Nephron (organoid): Measurements from ENCODE around the gene SF3B3.

Experiments used
- H3K27ac Mint-ChIP-seq, 3 experiments: 2 replicates each; pipeline ENCODE4 v1.8.0; 2020; ENCODE audit warnings: mixed read lengths in 3 of 3, mild to moderate bottlenecking in 2 of 3, moderate library complexity in 1 of 3
- H3K27me3 Mint-ChIP-seq: 2 replicates; pipeline ENCODE4 v1.8.0; 2021; ENCODE audit warnings: low read depth, mild to moderate bottlenecking, moderate library complexity, mixed read lengths
- H3K36me3 Mint-ChIP-seq: 2 replicates; pipeline ENCODE4 v1.8.0; 2020; ENCODE audit warnings: low read depth, mixed read lengths
- H3K4me1 Mint-ChIP-seq: 2 replicates; pipeline ENCODE4 v1.8.0; 2020; ENCODE audit warnings: mixed read lengths
- H3K4me3 Mint-ChIP-seq, 3 experiments: 2 replicates each; pipeline ENCODE4 v1.8.0; 2020; ENCODE audit warnings: mild to moderate bottlenecking in 3 of 3, mixed read lengths in 3 of 3, moderate library complexity in 2 of 3
- H3K9me3 Mint-ChIP-seq: 2 replicates; pipeline ENCODE4 v1.8.0; 2020; ENCODE audit warnings: mixed read lengths
- TF ChIP-seq, protein P1 (sequence below), 3 experiments: fragments of 200-600 bp; sonication (generic); IDR thresholded peaks; one replicate each; pipeline ENCODE4 v1.5.0; 2021; ENCODE audit warnings: antibody characterized with exemption in 3 of 3; ENCODE audit not compliant: unreplicated experiment in 3 of 3

SF3B3 gene

DNA sequence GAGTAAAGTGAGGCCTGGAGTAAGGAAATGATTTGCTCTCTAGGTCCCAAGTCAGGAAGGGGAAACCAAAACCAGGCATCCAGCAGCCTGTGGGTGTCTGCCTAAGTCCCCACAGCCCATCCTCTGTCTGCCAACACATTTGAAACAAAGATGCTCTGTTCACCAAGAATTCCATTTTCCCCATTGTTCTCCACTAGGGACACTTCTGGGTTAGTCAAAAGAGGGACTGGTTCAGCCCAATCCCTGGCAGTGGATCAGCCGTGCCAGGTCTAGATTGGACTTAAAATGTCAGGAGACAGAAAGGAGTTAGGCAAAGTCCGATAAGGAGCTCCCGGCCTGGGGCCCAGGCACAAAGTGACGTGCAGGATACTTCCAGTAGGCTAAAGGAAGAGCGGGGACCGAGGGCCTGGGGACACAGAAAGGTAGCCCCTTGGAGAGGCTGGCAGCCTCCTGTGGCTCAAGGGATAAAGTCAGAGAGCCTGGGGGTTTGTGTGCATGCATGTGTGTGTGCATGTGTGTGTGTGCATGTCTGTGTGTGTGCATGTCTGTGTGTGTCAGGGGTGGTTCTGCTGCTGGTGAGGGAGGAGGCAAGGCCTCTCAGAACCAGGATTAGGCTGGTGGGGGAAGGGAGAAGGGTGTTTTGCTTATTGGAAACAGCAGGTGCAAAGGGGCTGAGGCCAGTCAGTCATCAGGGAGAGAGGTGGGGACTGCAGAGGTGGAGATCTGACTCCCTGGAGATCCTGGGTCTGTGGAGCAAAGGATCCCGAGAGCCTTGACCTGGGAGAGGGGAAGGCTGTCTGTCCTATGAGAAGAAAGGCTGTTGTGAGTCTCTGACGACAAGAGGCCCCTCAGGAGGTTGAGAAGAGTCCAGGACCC is 81.0 kb downstream of the SF3B3 start:
- TF ChIP-seq, protein P1, sequence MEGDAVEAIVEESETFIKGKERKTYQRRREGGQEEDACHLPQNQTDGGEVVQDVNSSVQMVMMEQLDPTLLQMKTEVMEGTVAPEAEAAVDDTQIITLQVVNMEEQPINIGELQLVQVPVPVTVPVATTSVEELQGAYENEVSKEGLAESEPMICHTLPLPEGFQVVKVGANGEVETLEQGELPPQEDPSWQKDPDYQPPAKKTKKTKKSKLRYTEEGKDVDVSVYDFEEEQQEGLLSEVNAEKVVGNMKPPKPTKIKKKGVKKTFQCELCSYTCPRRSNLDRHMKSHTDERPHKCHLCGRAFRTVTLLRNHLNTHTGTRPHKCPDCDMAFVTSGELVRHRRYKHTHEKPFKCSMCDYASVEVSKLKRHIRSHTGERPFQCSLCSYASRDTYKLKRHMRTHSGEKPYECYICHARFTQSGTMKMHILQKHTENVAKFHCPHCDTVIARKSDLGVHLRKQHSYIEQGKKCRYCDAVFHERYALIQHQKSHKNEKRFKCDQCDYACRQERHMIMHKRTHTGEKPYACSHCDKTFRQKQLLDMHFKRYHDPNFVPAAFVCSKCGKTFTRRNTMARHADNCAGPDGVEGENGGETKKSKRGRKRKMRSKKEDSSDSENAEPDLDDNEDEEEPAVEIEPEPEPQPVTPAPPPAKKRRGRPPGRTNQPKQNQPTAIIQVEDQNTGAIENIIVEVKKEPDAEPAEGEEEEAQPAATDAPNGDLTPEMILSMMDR (IDR thresholded peaks at IDR 0.05; ENCODE audit: unreplicated experiment in 3 of 3) = no peak
- Mint-ChIP-seq H3K4me3 (no peak overlapping the region), H3K27me3 (peaks cover 4% of the 10 kb centered on the region), H3K27ac (no peak overlapping the region), H3K4me1 (no peaks in the 10 kb centered on the region), H3K9me3 (no peaks in the 10 kb centered on the region), H3K36me3 (no peaks in the 10 kb centered on the region)

DNA sequence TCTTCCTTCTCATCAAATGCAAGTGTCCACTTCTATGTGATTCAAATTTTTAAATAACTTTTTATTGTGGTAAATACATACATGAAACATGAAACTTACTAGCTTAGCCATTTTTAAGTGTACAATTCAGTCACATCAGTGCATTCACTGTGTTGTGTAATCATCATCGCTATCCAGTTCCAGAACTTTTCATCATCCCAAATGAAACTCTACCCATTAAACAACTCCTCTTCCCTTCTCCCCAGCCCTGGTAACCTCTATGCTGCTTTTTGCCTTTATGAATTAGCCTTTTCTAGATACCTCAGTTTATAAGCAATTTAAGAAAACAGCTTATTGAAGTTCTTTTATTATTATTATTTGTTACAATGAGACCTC is 81.7 kb downstream of the SF3B3 start:
- peaks cover 2% of the 10 kb centered on the region for H3K27me3 Mint-ChIP-seq
- peaks cover 1% of the 10 kb centered on the region for H3K4me1 Mint-ChIP-seq
- H3K36me3 Mint-ChIP-seq = no peaks in the 10 kb centered on the region
- H3K4me3 Mint-ChIP-seq = no peak overlapping the region
- no peak overlapping the region for H3K27ac Mint-ChIP-seq
- H3K9me3 Mint-ChIP-seq = no peaks in the 10 kb centered on the region
- TF ChIP-seq, protein P1 (IDR thresholded peaks at IDR 0.05; ENCODE audit: unreplicated experiment in 3 of 3) = no peak

DNA sequence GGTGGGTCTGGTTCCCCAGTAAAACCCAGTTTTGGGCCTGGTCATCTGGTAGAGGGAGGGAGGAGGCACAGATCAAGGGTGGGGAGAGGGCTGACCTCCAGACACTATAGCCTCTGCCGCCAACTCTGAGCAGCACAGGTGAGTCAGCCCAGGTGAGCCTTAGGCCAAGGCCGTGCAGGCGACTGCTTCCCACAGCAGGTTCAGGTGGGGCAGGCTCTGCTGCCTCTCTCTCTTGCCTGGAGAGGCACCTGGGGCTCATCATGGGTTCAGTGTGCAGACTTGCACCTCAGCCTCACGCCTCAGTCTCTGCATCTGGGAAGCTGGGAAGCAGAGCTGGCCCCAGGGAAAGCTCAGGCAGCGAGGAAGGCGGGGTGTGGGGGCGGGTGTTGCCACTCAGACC is 84.9 kb downstream of the SF3B3 start:
- Mint-ChIP-seq H3K36me3 (no peaks in the 10 kb centered on the region), H3K27ac (no peak overlapping the region), H3K27me3 (peaks cover 6% of the 10 kb centered on the region), H3K4me1 (peaks cover 5% of the 10 kb centered on the region), H3K9me3 (no peaks in the 10 kb centered on the region), H3K4me3 (no peak overlapping the region)
- TF ChIP-seq, protein P1 (IDR thresholded peaks at IDR 0.05; ENCODE audit: unreplicated experiment in 3 of 3) = no peak

DNA sequence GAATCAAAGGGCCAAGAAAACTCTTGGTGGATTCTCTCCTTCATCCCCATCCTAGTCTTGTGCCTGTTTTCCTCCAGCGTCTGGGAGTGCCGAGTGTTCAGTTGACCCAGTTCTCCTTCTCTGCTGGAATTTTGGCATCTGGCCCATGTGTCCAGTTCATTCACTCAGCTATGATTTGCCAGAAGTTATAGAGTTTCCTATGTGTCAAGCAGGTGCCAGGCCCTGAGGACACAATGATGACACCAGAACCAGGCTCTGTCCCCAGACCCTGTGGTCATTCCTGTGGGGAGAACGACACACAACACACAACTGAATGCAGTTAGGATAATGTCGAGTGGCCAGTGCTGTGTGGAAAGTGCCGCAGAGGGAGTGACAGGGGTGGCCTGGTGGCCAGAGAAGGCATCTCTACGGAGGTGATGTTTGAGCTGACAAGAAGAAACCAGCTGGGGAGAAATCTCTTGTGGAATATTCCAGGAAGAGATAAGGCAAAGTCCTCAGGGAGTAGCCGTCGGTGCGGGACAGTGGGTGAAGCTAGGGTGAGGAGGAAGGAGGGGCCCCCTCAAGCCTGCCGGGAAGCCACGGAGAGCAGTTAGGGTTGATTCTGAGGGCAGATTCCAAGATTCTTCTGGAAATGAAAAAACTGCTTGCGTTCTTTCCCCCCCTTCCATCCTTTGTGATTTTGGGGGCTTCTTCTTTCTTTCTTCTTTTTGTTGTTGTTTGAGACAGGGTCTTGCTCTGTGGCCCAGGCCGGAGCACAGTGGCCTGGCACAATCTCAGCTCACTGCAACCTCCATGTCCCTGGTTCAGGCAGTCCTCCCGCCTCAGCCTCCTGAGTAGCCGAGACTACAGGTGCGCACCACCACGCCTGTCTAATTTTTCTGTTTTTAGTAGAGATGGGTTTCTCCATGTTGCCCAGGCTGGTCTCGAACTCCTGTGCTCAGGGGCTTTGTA is 86.9 kb downstream of the SF3B3 start:
- peaks cover 5% of the 10 kb centered on the region for H3K4me1 Mint-ChIP-seq
- H3K27me3 Mint-ChIP-seq = peaks cover 6% of the 10 kb centered on the region
- TF ChIP-seq, protein P1 (IDR thresholded peaks at IDR 0.05; ENCODE audit: unreplicated experiment in 3 of 3) = no peak
- no peaks in the 10 kb centered on the region for H3K9me3 Mint-ChIP-seq
- peak overlapping the region in 1 of 3 experiments; percentile 8 for H3K27ac Mint-ChIP-seq
- H3K4me3 Mint-ChIP-seq = no peak overlapping the region
- no peaks in the 10 kb centered on the region for H3K36me3 Mint-ChIP-seq

DNA sequence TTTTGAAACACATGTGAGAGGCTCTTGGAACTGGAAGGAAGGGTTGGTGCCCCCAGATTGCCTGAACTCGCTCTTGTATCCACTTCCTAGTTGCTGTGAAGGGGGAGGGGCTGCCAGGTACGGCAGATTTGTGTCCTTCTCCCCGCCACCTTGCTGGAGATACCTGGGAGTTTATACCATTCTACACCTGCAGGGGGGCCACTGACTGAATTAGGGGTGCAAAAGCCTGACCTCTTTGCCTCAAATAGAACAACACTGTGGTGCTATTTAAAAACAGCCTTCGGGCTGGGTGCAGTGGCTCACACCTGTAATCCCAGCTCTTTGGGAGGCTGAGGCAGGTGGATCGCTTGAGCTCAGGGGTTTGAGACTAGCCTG is 87.6 kb downstream of the SF3B3 start:
- no peaks in the 10 kb centered on the region for H3K9me3 Mint-ChIP-seq

More for the DNA sequence above, 87.6 kb downstream of the SF3B3 start:
- Mint-ChIP-seq H3K4me1 (peaks cover 5% of the 10 kb centered on the region), H3K27me3 (peaks cover 6% of the 10 kb centered on the region), H3K27ac (no peak overlapping the region), H3K4me3 (no peak overlapping the region), H3K36me3 (no peaks in the 10 kb centered on the region)
- TF ChIP-seq, protein P1 (IDR thresholded peaks at IDR 0.05; ENCODE audit: unreplicated experiment in 3 of 3) = no peak
